ENCODE data around the gene FERMT2. TPM values are rescaled to one million over a fixed set of nuclear protein-coding genes. Genes with fewer than 3 reads are reported as not detected.

FERMT2 gene
- polyA plus RNA-seq, 3 donors, result 154 to 162 (median 160) TPM

GRCh38 chr14:52906141-52906601, 44.7 kb downstream of the FERMT2 start:
- DNase-seq, result no peak

GRCh38 chr14:52902971-52903619, 47.8 kb downstream of the FERMT2 start:
- no peak for DNase-seq

- no peak for DNase-seq
Observed at GRCh38 chr14:52901357-52901980, 49.4 kb downstream of the FERMT2 start.

- DNase-seq, result no peak
Observed at GRCh38 chr14:52900731-52901130, 50.1 kb downstream of the FERMT2 start.

- no peak for DNase-seq
Observed at GRCh38 chr14:52898496-52898895, 52.4 kb downstream of the FERMT2 start.

GRCh38 chr14:52895000-52895399, 55.9 kb downstream of the FERMT2 start:
- no peak for DNase-seq

GRCh38 chr14:52891800-52892199, 59.0 kb downstream of the FERMT2 start:
- no peak for DNase-seq

- DNase-seq, result no peak
Observed at GRCh38 chr14:52888839-52889838, 61.7 kb downstream of the FERMT2 start.

- no peak for DNase-seq
Observed at GRCh38 chr14:52888159-52888558, 62.7 kb downstream of the FERMT2 start.

- DNase-seq, result no peak
Observed at GRCh38 chr14:52885230-52885629, 65.6 kb downstream of the FERMT2 start.

- no peak for DNase-seq
Observed at GRCh38 chr14:52883658-52884057, 67.2 kb downstream of the FERMT2 start.

- DNase-seq, result no peak
Observed at GRCh38 chr14:52882824-52883223, 68.0 kb downstream of the FERMT2 start.

- DNase-seq, result no peak
Observed at GRCh38 chr14:52879958-52880357, 70.9 kb downstream of the FERMT2 start.

GRCh38 chr14:52878946-52879345, 71.9 kb downstream of the FERMT2 start:
- no peak for DNase-seq

- DNase-seq, result no peak
Observed at GRCh38 chr14:52878469-52878868, 72.4 kb downstream of the FERMT2 start.

- no peak for DNase-seq
Observed at GRCh38 chr14:52877628-52878027, 73.2 kb downstream of the FERMT2 start.

GRCh38 chr14:52876806-52877205, 74.0 kb downstream of the FERMT2 start:
- DNase-seq, result no peak

- DNase-seq, result no peak
Observed at GRCh38 chr14:52876311-52876710, 74.5 kb downstream of the FERMT2 start.

GRCh38 chr14:52875707-52876106, 75.1 kb downstream of the FERMT2 start:
- no peak for DNase-seq

- DNase-seq, result no peak
Observed at GRCh38 chr14:52874389-52874788, 76.5 kb downstream of the FERMT2 start.

- DNase-seq, result no peak
Observed at GRCh38 chr14:52873694-52874093, 77.2 kb downstream of the FERMT2 start.

- DNase-seq, result no peak
Observed at GRCh38 chr14:52873065-52873464, 77.8 kb downstream of the FERMT2 start.

GRCh38 chr14:52871606-52872005, 79.2 kb downstream of the FERMT2 start:
- no peak for DNase-seq

Measured in renal pelvis (tissue), 4 donors.